OCI-LY3 (cell line): Measurements from ENCODE around the gene ARL6IP4.

Experiments
- EZH2phosphoT487 ChIP-seq: fragments of 200-600 bp; shearing (Covaris generic); IDR thresholded peaks from 2 replicates; pipeline ENCODE4 v1.6.1; 2018; ENCODE audit warnings: antibody characterized with exemption, mixed run types, low read depth
- TF ChIP-seq, protein P1 (sequence below): fragments of 200-600, 300-600 bp; sonication (generic); IDR thresholded peaks from 2 replicates; pipeline ENCODE4 v1.5.1; 2014; ENCODE audit warnings: antibody characterized with exemption, low read length, low read depth

DNA sequence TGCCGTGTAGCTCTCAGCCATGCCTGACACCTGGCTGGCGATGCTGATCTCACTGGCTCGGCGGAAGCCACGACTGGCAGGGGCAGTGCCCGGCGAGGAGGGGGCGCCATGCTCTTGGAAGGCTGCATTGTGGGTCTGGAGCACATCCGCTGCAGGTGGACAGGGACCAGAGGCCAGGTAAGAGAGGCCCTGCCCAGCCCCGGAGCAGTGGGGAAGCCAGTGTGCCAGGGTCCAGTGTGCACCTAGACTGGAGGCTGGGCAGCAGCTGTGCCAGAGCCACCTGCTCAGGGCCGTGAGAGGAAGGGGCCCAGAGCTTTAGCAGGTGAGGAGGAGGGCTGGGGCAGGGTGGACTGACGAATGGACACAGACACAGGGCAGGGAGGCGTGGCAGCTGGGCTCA, 10.1 kb downstream of the ARL6IP4 start:
- TF ChIP-seq EZH2phosphoT487, result no peak
- TF ChIP-seq, protein P1, sequence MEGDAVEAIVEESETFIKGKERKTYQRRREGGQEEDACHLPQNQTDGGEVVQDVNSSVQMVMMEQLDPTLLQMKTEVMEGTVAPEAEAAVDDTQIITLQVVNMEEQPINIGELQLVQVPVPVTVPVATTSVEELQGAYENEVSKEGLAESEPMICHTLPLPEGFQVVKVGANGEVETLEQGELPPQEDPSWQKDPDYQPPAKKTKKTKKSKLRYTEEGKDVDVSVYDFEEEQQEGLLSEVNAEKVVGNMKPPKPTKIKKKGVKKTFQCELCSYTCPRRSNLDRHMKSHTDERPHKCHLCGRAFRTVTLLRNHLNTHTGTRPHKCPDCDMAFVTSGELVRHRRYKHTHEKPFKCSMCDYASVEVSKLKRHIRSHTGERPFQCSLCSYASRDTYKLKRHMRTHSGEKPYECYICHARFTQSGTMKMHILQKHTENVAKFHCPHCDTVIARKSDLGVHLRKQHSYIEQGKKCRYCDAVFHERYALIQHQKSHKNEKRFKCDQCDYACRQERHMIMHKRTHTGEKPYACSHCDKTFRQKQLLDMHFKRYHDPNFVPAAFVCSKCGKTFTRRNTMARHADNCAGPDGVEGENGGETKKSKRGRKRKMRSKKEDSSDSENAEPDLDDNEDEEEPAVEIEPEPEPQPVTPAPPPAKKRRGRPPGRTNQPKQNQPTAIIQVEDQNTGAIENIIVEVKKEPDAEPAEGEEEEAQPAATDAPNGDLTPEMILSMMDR, result no peak
